PC-3 (cell line): ENCODE results near the gene CLDN9.

Source experiments
- CTCF ChIP-seq: fragments of 300-600 bp; sonication (generic); conservative IDR thresholded peaks from 2 replicates; pipeline ENCODE4 v1.5.1; 2017; ENCODE audit warnings: antibody characterized with exemption, low read depth, mild to moderate bottlenecking, low read length
- EZH2phosphoT487 ChIP-seq: fragments of 300-600 bp; sonication (generic); IDR thresholded peaks from 2 replicates; pipeline ENCODE4 v1.6.1; 2018; ENCODE audit warnings: mild to moderate bottlenecking, antibody characterized with exemption, low read length, borderline replicate concordance

DNA sequence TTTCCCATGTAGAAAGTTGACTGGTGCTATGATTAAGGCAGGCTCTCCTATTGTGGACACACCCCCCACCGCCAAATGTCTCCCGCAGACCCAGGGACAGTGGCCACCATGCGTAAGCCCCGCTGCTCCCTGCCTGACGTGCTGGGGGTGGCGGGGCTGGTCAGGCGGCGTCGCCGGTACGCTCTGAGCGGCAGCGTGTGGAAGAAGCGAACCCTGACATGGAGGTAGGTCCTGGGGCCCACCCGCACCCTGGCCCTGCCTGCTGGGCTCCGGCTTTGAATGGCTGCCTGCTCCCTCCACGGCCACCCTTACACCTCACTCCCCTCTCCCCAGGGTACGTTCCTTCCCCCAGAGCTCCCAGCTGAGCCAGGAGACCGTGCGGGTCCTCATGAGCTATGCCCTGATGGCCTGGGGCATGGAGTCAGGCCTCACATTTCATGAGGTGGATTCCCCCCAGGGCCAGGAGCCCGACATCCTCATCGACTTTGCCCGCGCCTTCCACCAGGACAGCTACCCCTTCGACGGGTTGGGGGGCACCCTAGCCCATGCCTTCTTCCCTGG lies 37.3 kb downstream of the CLDN9 start:
- no peak for TF ChIP-seq CTCF
- TF ChIP-seq EZH2phosphoT487, result no peak
